Kasumi-1 (cell line): ENCODE measurements around the gene MB21D2.
A peak's percentile ranks its signal among the peaks of the same experiment; 100 is the strongest.
"Not testable (repeated sequence)": the region's sequence is repeated elsewhere in the genome, so short reads cannot be mapped to it uniquely, and the experiment has no call there.

Source experiments
- DNase-seq, 2 experiments: peaks; one replicate each; lab custom pipeline; 2025; lab: John Stamatoyannopoulos, UW

The MB21D2 gene

DNA sequence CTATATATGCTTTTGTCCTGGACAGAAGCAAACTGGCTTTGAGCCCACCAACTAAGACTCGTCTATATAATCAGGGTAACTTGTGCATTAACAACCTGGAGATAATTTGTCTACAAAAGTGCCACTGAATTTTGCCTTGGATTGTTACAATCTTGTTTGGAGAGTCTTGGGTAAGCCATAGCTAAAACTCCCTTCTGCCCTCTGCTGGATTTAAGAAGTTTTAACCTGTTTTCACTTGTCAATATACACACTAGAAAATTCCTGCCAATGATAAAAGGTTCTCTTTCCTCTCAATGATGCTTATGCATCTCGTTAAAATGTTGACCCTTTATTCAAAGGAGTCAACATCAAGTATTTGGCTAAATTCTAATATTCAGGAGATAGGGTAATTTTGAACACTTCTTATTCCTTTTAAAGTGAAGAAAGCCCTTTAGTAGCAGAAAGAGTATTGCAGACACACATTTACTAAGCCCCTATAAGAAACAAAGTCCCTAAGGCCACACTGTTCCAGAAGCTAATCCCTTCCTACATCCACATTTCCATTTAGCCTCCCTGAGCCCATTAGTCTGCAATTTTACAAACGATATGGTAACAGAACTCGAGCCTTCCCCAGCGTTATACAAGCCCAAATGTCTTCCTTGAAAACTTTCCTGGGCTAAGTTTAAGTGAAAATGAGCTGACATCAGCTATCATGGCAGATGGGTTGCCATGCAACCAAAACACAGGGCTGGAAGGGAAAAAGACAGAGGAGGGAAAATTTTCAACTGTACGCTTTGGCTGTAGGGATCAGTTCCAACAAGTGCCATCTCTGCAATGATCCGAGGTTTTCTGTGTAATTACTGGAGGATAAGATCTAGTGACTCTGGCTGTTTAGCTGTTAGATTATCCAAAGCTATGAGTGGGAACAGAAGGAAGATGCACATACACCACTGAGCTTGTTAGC lies 114.4 kb downstream of the MB21D2 start:
- peak; percentile 65 to 82 for DNase-seq

DNA sequence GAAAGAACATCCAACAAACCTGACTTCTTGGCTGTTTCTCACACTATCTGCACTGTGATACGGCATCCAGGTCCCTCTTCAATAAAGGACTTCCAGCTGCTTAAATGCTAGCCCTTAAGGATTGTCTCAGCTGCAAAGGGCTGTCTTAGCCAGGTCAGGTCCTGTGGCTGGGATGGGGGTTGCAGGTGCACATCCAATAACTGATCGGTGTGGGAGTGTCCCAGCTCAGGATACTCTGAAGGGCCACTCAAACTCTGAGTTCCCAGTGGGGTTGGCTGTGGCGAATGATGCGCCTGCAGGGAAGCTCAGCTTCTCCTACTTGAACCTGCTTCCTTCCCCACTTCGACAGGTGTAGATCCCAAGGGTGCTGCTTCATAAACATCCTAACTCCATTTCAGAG lies 115.7 kb downstream of the MB21D2 start:
- DNase-seq, result no peak

DNA sequence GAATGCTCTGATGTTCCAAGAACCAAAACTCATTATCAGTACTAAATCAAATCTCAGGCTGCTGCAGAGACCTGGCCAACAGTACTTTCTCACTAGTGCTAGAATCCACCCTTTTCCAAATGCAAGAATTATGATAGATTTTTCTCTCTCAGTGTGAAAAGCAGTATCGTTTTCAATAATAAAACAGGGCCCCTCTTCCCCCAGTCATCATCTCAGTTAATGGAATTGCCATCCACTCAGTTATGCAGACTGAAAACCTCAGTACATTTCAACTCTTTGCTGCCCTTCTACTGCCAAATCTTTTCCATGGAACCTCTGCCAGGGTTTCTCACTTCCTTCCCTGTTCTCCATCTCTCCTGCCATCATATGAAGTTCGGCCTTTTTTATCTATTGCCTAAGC lies 117.9 kb downstream of the MB21D2 start:
- no peak for DNase-seq

DNA sequence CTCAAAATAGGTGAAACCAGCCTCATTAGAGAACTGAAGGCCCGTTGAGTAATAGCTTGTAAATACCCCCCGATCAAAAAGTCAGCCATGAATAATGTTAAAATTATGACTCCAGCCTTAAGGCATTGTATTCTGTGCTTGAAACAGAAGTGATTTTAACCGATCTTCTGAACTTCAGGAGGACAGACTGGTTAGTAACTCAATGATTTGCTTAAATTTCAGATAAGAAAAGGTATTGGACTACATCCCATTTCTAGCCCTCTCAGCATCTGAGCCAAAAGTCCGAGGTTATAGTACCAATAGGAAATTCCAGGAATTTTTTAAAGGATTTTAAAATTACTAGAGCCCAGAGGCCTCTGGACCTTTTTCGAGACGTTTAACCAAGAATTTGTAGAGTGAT lies 122.6 kb downstream of the MB21D2 start:
- DNase-seq, result no peak

DNA sequence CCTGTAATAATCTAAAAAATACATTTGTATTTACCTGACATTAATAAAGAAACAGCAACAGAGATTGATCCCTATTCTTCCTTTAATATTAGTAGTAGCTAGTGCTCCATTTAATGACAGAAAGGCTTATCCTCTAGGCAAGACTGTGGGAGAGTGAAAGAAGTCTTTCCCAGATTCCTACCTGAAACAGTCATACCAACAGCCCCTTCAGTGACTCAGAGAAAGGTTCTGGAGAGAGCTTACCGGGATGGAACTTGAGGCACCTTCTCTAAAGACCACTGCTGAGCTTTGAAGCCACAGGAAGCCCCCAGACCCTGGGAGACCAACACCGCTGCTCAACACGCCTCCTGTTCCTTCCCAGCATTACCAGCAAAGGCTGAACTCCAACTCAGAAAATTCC lies 123.4 kb downstream of the MB21D2 start:
- no peak for DNase-seq

DNA sequence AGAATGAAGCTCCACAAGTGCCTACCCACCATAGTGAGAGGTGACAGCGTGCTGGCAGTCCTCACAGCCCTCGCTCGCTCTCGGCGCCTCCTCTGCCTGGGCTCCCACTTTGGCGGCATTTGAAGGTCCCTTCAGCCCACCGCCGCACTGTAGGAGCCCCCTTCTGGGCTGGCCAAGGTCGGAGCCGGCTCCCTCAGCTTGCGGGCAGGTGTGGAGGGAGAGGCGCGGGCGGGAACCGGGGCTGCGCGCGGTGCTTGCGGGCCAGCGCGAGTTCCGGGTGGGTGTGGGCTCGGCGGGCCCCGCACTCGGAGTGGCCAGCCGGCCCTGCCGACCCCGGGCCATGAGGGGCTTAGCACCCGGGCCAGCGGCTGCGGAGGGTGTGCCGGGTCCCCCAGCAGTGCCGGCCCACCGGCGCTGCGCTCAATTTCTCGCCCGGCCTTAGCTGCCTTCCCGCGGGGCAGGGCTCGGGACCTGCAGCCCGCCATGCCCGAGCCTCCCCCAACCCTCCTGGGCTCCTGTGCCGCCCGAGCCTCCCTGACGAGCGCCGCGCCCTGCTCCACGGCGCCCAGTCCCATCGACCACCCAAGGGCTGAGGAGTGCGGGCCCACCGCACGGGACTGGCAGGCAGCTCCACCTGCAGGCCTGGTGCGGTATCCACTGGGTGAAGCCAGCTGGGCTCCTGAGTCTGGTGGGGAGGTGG lies 128.7 kb downstream of the MB21D2 start:
- DNase-seq, result not testable (repeated sequence)

DNA sequence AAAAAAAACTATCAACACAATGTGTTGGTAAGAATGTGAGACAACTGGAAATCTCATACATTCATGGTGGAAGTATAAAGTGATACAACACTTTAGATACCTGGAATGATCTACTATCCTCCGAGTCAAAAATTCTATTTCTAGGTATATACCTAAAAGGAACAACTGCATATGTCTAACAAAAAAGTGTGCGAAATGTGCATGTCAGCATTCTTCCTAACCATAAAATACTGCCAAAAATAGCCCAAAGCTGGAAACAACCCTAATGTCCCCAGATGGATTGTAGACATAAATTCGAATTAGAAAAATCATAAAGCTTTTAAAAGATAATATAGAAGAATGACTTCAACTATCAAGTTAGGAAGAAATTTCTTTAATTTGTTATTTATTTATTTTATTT lies 139.1 kb downstream of the MB21D2 start:
- DNase-seq, result no peak

DNA sequence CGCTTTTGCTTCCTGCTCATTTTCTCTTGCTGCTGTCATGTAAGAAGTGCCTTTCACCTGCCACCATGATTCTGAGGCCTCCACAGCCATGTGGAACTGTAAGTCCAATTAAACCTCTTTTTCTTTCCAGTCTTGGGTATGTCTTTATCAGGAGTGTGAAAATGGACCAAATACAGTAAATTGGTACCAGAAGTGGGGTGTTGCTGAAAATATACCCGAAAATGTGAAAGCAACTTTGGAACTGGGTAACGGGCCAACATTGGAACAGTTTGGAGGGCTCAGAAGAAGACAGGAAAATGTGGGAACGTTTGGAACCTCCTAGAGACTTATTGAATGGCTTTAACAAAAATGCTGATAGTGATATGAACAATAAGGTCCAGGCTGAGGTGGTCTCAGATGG lies 143.3 kb downstream of the MB21D2 start:
- not testable (repeated sequence) for DNase-seq

DNA sequence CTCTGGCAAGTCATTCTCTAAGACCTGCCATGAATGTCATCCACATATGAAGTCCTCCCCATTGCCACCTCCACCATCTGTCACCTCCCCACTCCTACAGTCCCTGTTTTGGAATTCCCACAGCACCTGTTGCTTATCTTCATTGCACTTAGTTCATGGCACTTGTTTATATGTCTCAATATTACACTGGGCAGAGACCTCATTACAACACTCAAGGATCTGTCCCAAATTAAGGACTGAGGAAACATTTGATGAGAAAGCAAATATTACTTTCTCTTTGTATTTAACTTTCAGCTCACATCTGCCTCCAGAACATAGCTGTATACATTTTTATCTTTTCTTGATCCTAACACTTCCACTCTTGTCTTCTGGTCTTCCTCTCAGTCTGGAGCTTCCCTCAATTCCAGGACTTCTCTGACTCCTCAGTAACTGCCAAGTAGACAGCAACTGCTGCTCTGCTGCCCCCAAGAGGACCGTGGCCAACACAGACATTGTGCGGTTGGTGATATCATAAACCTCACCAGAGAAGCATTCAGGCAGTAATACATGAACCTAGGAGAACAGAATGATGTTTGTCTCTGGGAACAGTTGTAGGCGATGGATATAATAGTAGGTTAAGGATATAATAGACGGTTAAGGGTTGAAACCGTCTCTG lies 145.3 kb downstream of the MB21D2 start:
- DNase-seq, result peak; percentile 20 to 30

DNA sequence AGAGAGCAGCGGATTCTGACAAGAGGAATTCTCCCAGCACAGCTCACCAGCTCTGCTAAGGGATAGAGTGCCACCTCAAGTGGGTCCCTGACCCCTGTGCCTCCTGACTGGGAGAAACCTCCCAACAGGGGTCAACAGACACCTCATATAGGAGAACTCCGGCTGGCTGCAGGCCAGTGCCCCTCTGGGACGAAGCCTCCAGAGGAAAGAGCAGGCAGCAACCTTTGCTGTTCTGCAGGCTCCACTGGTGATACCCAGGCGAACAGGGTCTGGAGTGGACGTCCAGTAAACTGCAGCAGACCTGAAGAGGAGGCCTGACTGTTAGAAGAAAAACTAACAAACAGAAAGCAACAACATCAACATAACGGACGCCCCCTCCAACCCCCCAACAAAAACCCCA lies 159.0 kb downstream of the MB21D2 start:
- no peak for DNase-seq

DNA sequence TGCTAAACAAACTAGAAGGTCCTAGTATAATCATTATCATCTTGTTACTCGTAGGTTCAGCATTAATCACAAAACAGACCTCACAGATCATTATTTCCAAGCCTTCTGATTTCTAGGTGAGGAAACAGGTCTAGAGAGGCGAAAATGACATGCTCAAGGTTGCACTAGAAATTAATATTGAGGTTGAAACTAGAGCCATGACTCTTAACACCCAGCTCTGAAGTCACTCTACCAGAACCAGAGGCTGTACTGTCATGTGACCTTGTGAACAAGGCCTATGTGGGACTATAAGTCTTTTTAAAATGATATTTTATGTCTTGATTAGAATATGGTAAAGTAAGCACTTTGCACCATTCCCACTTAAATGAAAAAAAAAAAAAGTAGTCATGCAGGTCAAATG lies 166.5 kb downstream of the MB21D2 start:
- no peak for DNase-seq

DNA sequence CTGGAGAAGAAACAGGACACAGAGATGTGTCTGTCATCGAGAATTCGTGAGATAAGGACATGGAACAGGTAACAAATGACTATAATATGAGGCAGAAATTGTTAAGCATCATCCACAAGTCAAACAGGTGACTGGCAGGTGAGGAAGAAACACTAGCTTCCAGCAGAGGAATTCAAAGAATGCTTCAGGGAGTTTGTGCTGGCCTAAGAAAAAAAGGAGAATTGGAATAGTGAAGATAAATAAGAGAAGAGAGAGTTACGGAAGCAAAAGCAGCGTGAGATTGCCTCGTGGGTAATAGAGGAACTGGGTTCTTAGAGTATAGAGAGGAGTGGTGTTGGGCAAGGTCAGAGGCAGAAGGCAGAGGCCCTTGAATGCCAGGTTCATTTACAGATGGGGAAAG lies 167.5 kb downstream of the MB21D2 start:
- no peak for DNase-seq

DNA sequence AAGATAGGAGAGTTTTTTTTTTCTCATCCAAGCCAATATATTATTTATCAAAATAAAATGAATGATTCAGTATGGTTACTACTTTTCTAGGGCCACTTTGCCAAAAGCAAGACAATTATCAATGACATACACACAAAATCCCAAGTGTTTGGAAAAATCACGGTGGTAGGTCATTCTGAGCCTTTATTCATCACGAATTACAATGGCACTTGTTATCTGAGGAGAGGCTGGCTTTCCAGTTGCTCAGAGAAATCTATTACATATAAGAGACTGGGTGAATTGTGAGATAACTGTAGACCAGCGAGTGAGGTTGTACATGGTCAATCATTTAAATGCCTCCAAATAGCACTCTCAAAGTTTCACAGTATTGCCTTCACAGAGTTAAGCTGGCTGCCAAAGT lies 169.9 kb downstream of the MB21D2 start:
- no peak for DNase-seq

DNA sequence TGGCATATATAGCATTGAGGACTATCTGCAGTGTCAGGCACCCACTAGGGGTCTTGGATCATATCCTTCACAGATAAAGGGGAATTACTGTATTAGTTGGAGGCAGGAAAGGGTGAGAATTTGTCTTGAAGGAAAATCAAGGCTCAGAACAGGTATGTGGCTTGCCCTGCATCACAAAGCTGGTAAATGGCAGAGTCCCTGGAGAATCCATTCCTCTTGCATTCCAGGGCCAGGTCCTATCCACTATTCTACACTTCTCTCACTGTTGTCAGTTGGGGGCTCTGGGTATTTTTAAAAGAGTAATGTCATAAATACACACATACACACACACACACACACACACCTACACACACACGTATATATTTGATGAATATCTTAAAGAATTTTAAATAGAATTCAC lies 170.5 kb downstream of the MB21D2 start:
- no peak for DNase-seq
